Renal cortex interstitium (tissue), 11 donors: ENCODE results near the gene ETNPPL. TPM values are rescaled to one million over a fixed set of nuclear protein-coding genes. Genes with fewer than 3 reads are reported as not detected.

Experiments used
- DNase-seq, 11 donors: peaks; one replicate each; pipeline ENCODE4 v3.0.0-alpha.2; 2013; ENCODE audit warnings: low read depth in 9 of 11, low spot score in 4 of 11; ENCODE audit errors: extremely low read depth in 1 of 11
- polyA plus RNA-seq, 3 donors: library from polyadenylated mRNA; unstranded; fragments of 120-200 nt; gene quantifications; one replicate each; pipeline ENCODE4 v1.2.1, GENCODE V29; 2013; ENCODE audit not compliant: insufficient read length in 3 of 3

ETNPPL gene
- polyA plus RNA-seq, 3 donors: 0.13 to 0.33 (median 0.24) TPM

GRCh38 chr4:108706289-108706688 lies 56.6 kb downstream of the ETNPPL start:
- no peak for DNase-seq

DNA sequence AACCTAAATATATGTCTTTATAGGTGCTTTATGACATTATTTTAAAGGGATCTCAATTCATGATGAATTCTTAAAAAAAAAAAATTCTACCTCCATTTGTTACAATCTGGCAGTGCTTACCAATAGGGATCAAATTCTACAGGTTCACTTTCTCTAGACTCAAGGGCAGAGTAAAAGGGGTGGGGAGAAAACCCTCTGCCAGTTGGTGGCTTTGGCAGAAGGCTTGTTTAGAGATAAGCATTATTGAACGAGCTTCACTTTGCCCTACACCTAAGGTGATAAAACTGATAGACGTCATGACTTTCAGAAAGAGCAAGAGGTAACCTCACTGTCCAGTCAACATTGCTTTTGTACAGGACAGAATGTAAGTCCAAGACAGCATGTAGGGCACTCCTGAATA lies 58.9 kb downstream of the ETNPPL start:
- no peak for DNase-seq

DNA sequence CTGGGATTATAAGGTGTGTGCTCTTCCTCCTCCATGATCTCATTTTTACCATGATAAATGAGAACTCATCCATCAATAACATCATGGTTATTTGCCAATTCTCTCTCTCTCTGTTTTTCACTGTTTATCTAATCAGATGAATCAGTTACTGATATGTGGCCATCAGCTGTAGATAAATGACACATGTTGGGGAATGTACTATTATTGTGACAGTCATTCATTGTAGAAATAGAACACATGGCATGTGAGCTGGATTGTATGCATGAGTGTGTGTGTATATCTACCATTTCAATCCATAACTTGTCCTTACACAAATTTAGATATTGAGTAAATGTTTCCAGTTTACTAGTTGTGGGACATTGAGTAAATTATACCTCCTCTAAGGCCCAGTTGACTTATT lies 59.5 kb downstream of the ETNPPL start:
- DNase-seq: no peak

DNA sequence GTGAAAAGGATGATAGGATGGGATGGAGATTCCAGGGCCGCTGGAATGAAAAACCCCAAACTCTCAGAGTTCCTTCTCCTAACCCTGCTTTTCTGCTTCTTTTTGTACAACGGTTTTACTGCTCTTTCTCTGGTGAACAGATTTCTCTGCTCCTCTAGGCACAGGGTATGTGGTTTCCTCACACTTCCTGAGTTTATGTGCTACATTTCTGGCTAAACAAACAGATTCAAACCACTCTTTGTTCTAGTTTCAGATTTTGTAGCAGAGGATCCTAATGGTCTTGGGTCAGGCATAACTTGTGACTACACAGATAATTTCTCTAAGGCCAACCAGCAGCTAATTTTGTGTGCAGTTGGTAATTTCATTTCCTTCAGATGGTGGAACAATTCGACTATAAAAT lies 59.9 kb downstream of the ETNPPL start:
- DNase-seq: no peak

- DNase-seq: no peak
Measured at GRCh38 chr4:108700081-108700757, 62.6 kb downstream of the ETNPPL start.

DNA sequence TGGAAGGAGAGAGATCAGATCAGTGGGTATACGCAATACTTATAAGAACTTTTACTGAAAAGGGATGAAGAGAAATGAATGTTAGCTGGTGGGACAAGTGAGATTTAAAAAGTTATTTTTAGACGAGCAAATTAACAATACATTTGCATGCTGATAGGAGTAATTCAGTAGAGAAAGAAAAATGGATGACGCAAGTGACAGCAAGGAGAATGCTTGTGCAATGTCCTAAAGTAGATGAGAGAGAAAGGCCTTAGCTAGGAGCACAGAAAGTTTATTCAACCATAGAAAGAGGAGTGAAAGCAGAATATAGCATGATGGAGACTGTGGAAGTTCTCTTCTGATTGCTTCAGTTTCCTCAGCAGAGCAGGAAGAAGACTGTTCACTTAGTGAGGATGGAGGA lies 66.7 kb downstream of the ETNPPL start:
- no peak for DNase-seq

DNA sequence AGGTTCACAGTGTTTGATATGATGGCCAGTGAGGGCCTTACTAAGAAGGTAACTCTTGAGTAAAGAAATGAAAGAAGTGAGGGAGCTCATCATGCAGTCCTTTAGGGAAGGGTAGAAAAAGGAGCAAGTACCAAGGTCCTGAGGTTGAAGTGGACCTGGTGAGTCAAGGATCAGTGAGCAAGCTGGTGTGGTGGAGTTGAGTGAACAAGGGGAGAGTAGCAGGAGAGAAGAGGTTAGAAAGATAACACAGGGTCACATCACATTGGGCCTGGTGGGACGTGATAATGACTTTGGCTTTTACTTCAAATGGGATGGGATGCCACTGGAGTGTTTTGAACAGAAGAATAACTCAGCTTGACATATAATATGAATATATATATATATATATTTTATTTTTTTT lies 67.8 kb downstream of the ETNPPL start:
- no peak for DNase-seq

DNA sequence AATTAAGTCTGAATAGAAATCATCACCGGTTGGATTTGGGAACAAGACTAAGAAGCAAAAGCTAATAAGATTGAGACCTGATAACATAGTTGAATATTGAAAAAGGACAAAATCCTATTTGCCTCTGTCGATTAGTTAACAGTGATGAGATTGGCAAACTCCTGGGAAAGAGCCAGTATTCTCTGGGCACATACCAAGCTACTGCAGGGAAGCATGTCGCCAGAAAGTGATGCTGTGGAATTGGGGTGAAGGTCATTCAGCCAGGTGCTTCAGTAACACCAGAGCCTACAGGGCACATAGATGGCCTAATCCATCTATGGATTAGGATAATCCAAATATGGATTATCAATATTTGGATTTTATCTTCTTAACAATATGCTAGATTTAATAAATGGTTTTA lies 68.4 kb downstream of the ETNPPL start:
- no peak for DNase-seq

DNA sequence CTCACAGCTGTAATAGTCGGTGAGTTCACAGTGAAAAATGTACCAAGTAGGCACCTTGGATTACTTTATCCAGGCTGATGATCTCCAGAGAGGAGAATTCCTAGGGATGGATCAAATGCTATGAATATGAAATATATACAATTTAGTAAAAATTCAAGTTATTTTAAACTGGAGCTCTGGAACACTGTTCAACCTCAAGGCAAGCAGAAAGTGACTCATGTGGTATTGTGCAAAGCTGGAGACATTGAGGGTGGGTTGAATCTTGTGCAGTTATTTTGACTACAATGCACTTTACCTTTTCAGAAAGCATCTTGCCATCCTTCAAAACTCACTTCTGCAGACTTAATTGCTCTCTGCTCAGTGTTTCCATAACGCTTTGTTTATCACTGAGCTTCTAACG lies 69.0 kb downstream of the ETNPPL start:
- DNase-seq: no peak

DNA sequence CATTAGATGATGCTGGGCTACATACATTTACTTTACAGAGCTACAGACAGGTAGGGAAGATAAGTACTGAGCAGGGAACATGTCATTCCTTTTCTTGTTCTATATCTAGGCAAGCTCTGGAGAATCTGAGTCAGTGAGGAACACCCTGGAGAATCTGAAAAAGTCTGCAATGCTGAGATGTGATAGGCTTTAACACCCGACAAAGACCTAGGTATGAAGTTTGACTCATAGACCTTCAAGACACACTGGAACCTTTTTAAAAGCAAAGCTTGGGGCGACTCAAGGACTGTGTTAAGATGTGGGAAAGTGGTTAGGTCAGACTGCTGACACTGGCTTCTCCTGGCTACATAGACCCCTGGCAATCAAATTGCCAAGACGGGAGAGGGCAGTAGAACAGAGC lies 69.6 kb downstream of the ETNPPL start:
- no peak for DNase-seq

Other genes starting within 250 kb of the ETNPPL start
- gene RPL34, start 142.5 kb downstream of the ETNPPL start, polyA plus RNA-seq: 1,000 to 10,000 TPM; 1,845 to 2,195 (median 2,002) TPM
- gene OSTC, start 112.5 kb downstream of the ETNPPL start, polyA plus RNA-seq: 100 to 1,000 TPM; 243 to 268 (median 245) TPM